HEK293 (cell line): ENCODE data around the gene MKKS.

Experiments
- CTCF ChIA-PET: fragments of 350-600 bp; formaldehyde crosslinking; extraction: SDS; loops from one replicate; lab custom pipeline; 2021; ENCODE audit warnings: antibody characterized with exemption; lab: Yijun Ruan, JAX
- POLR2A ChIA-PET: fragments of 300-600 bp; formaldehyde crosslinking; extraction: SDS; loops from one replicate; lab custom pipeline; 2020; ENCODE audit warnings: antibody characterized with exemption, inconsistent platforms; lab: Yijun Ruan, JAX
- H3K27ac ChIP-seq: fragments of 200-500 bp; sonication (Bioruptor generic); 2 replicates; pipeline ENCODE4 v1.5.1; 2014; ENCODE audit warnings: low read depth, low read length, control low read depth, inconsistent platforms; ENCODE audit errors: extremely low read depth
- H3K36me3 ChIP-seq, 2 experiments: fragments of 200-500 bp in 1 of 2; sonication (Bioruptor generic) in 1 of 2; 1 replicate in 1 of 2; 2 replicates in 1 of 2; pipeline ENCODE4 v1.5.1; 2014 to 2017; ENCODE audit warnings: inconsistent platforms in 2 of 2, low read length in 2 of 2; ENCODE audit not compliant: control insufficient read depth in 2 of 2, insufficient read depth in 1 of 2
- H3K4me1 ChIP-seq: fragments of 200-500 bp; sonication (Bioruptor generic); 2 replicates; pipeline ENCODE4 v1.5.1; 2014; ENCODE audit warnings: mild to moderate bottlenecking, low read length, inconsistent platforms; ENCODE audit not compliant: control insufficient read depth, insufficient read depth
- H3K4me3 ChIP-seq: 2 replicates; pipeline ENCODE4 v1.5.1; 2011; ENCODE audit warnings: low read depth, mild to moderate bottlenecking, control low read depth, low read length, moderate library complexity
- H3K9me3 ChIP-seq: fragments of 200-500 bp; sonication (Bioruptor generic); 2 replicates; pipeline ENCODE4 v1.5.1; 2014; ENCODE audit warnings: low read depth, low read length, inconsistent platforms; ENCODE audit not compliant: control insufficient read depth, insufficient read depth
- GFI1B ChIP-seq: fragments of 450-650 bp; formaldehyde crosslinking; IDR thresholded peaks from 2 replicates; pipeline ENCODE4 v1.5.1; 2016; ENCODE audit warnings: missing biosample characterization, missing genetic modification characterization
- GLIS2 ChIP-seq: fragments of 450-650 bp; formaldehyde crosslinking; IDR thresholded peaks from 2 replicates; pipeline ENCODE4 v1.5.1; 2016; ENCODE audit warnings: missing biosample characterization, missing genetic modification characterization
- KLF9 ChIP-seq: fragments of 450-650 bp; formaldehyde crosslinking; IDR thresholded peaks from 2 replicates; pipeline ENCODE4 v1.5.1; 2016; ENCODE audit warnings: missing biosample characterization, missing genetic modification characterization, low read depth
- PRDM6 ChIP-seq: fragments of 450-650 bp; formaldehyde crosslinking; IDR thresholded peaks from 2 replicates; pipeline ENCODE4 v1.5.1; 2017; ENCODE audit warnings: missing biosample characterization, missing genetic modification characterization
- RBAK ChIP-seq: fragments of 450-650 bp; formaldehyde crosslinking; IDR thresholded peaks from 2 replicates; pipeline ENCODE4 v1.5.1; 2016; ENCODE audit warnings: missing biosample characterization, missing genetic modification characterization
- SCRT1 ChIP-seq: fragments of 450-650 bp; formaldehyde crosslinking; IDR thresholded peaks from 2 replicates; pipeline ENCODE4 v1.5.1; 2016; ENCODE audit warnings: missing biosample characterization, missing genetic modification characterization, borderline replicate concordance
- SP2 ChIP-seq: fragments of 450-650 bp; formaldehyde crosslinking; IDR thresholded peaks from 2 replicates; pipeline ENCODE4 v1.5.1; 2016; ENCODE audit warnings: missing biosample characterization, missing genetic modification characterization
- ZNF114 ChIP-seq: fragments of 450-650 bp; formaldehyde crosslinking; IDR thresholded peaks from 2 replicates; pipeline ENCODE4 v1.5.0; 2017; ENCODE audit warnings: missing biosample characterization, missing genetic modification characterization
- ZNF138 ChIP-seq: fragments of 450-650 bp; formaldehyde crosslinking; IDR thresholded peaks from 2 replicates; pipeline ENCODE4 v1.5.1; 2016; ENCODE audit warnings: missing biosample characterization, missing genetic modification characterization, borderline replicate concordance
- ZNF174 ChIP-seq: fragments of 450-650 bp; formaldehyde crosslinking; IDR thresholded peaks from 2 replicates; pipeline ENCODE4 v1.5.0; 2017; ENCODE audit warnings: missing biosample characterization, mild to moderate bottlenecking, missing genetic modification characterization
- ZNF184 ChIP-seq: fragments of 450-650 bp; IDR thresholded peaks from 2 replicates; pipeline ENCODE4 v1.5.1; 2018; ENCODE audit warnings: missing biosample characterization, mild to moderate bottlenecking, missing genetic modification characterization
- ZNF211 ChIP-seq: fragments of 450-650 bp; formaldehyde crosslinking; IDR thresholded peaks from 2 replicates; pipeline ENCODE4 v1.5.1; 2016; ENCODE audit warnings: low read depth, missing biosample characterization, missing genetic modification characterization
- ZNF248 ChIP-seq: fragments of 450-650 bp; formaldehyde crosslinking; IDR thresholded peaks from 2 replicates; pipeline ENCODE4 v1.5.1; 2017; ENCODE audit warnings: missing biosample characterization, missing genetic modification characterization
- ZNF280C ChIP-seq: fragments of 450-650 bp; formaldehyde crosslinking; IDR thresholded peaks from 2 replicates; pipeline ENCODE4 v1.5.1; 2016; ENCODE audit warnings: missing biosample characterization, missing genetic modification characterization
- ZNF280D ChIP-seq: fragments of 450-650 bp; formaldehyde crosslinking; IDR thresholded peaks from 2 replicates; pipeline ENCODE4 v1.5.1; 2016; ENCODE audit warnings: missing biosample characterization, missing genetic modification characterization
- ZNF449 ChIP-seq: fragments of 450-650 bp; formaldehyde crosslinking; IDR thresholded peaks from 2 replicates; pipeline ENCODE4 v1.5.1; 2017; ENCODE audit warnings: missing biosample characterization, mild to moderate bottlenecking, missing genetic modification characterization, moderate library complexity
- ZNF623 ChIP-seq: fragments of 450-650 bp; formaldehyde crosslinking; IDR thresholded peaks from 2 replicates; pipeline ENCODE4 v1.5.1; 2016; ENCODE audit warnings: missing biosample characterization, missing genetic modification characterization
- ZNF660 ChIP-seq: fragments of 450-650 bp; IDR thresholded peaks from 2 replicates; pipeline ENCODE4 v1.5.1; 2018; ENCODE audit warnings: missing biosample characterization, mild to moderate bottlenecking, missing genetic modification characterization
- ZNF664 ChIP-seq: fragments of 450-650 bp; formaldehyde crosslinking; IDR thresholded peaks from 2 replicates; pipeline ENCODE4 v1.5.1; 2016; ENCODE audit warnings: missing biosample characterization, missing genetic modification characterization
- ZNF701 ChIP-seq: fragments of 450-650 bp; formaldehyde crosslinking; IDR thresholded peaks from 2 replicates; pipeline ENCODE4 v1.5.1; 2016; ENCODE audit warnings: missing biosample characterization, missing genetic modification characterization

The MKKS gene

GRCh38 chr20:10412591-10413408 lies 21.2 kb downstream of the MKKS start (continued):
- no peak for TF ChIP-seq ZNF449 (tag by site-specific recombination)
- TF ChIP-seq ZNF280C (tag by site-specific recombination), result no peak
- no peak for TF ChIP-seq ZNF138 (tag by site-specific recombination)

GRCh38 chr20:10411673-10412072 lies 22.3 kb downstream of the MKKS start:
- H3K4me1 ChIP-seq, result peaks cover 11% of the 10 kb centered on the region
- H3K9me3 ChIP-seq, result no peaks in the 10 kb centered on the region
- TF ChIP-seq GFI1B (no peak), GLIS2 (no peak)
- ChIA-PET POLR2A (no interaction called here), CTCF (interaction anchor here (0.6 to 1.3 kb wide), 5 partner anchors 10 to 259 kb away, joined by 3 to 5 read pairs (median 3); no protein-coding TSS in a partner anchor)
- H3K4me3 ChIP-seq, result no peak overlapping the region
- no peak overlapping the region for H3K27ac ChIP-seq
- H3K36me3 ChIP-seq, result peaks cover 0 to 31% of the 10 kb centered on the region in 2 experiments; a peak in 1 of 3 replicates

- no peak overlapping the region for H3K27ac ChIP-seq
These were observed 25.8 kb downstream of the MKKS start for GRCh38 chr20:10408108-10408813.

More at GRCh38 chr20:10408108-10408813, 25.8 kb downstream of the MKKS start:
- no peak overlapping the region for H3K4me3 ChIP-seq
- ChIA-PET CTCF (interaction anchor here (0.6 to 2.2 kb wide), 4 partner anchors 18 to 944 kb away, joined by 3 to 6 read pairs (median 4); no protein-coding TSS in a partner anchor), POLR2A (no interaction called here)
- no peaks in the 10 kb centered on the region for H3K4me1 ChIP-seq
- peaks cover 4 to 40% of the 10 kb centered on the region in 2 experiments; a peak in 2 of 3 replicates for H3K36me3 ChIP-seq
- H3K9me3 ChIP-seq, result no peaks in the 10 kb centered on the region
- no peak for TF ChIP-seq KLF9
- TF ChIP-seq PRDM6 (tag by site-specific recombination), result no peak
- no peak for TF ChIP-seq ZNF211 (tag by site-specific recombination)
- no peak for TF ChIP-seq ZNF248
- no peak for TF ChIP-seq ZNF660 (tag by site-specific recombination)
- no peak for TF ChIP-seq ZNF174 (tag by site-specific recombination)
- TF ChIP-seq ZNF701, result no peak
- no peak for TF ChIP-seq ZNF664 (tag by site-specific recombination)
- TF ChIP-seq RBAK (tag by site-specific recombination), result no peak
- TF ChIP-seq SCRT1 (tag by site-specific recombination), result no peak
- no peak for TF ChIP-seq ZNF623 (tag by site-specific recombination)
- TF ChIP-seq ZNF184 (tag by site-specific recombination), result no peak
- TF ChIP-seq ZNF114, result no peak
- TF ChIP-seq ZNF280D, result no peak
- TF ChIP-seq SP2 (tag by site-specific recombination), result no peak
